ENCODE measurements around the gene PRPF38B.
"Not testable (repeated sequence)": the region's sequence is repeated elsewhere in the genome, so short reads cannot be mapped to it uniquely, and the experiment has no call there.

Gene PRPF38B

GRCh38 chr1:108686614-108687313, 5.3 kb upstream of the PRPF38B start:
- Histone ChIP-seq H3K9ac (ENCODE audit: low read depth, low read length) (no peak overlapping the region), H3K4me3 (ENCODE audit: low read depth, low read length) (no peak overlapping the region), H3K27me3 (ENCODE audit: control insufficient read depth, insufficient read depth, low read length) (no peaks in the 10 kb centered on the region), H3K4me1 (ENCODE audit: control insufficient read depth, insufficient read depth, low read length) (no peaks in the 10 kb centered on the region), H3K36me3 (ENCODE audit: control insufficient read depth, insufficient read depth, low read length) (no peaks in the 10 kb centered on the region), H3K9me3 (ENCODE audit: control insufficient read depth, insufficient read depth, low read length) (no peaks in the 10 kb centered on the region)

GRCh38 chr1:108691128-108691941, 775 bp upstream of the PRPF38B start:
- H3K4me1 ChIP-seq (ENCODE audit: control insufficient read depth, insufficient read depth, low read length), result no peaks in the 10 kb centered on the region
- H3K9me3 ChIP-seq (ENCODE audit: control insufficient read depth, insufficient read depth, low read length), result no peaks in the 10 kb centered on the region
- no peaks in the 10 kb centered on the region for H3K27me3 ChIP-seq (ENCODE audit: control insufficient read depth, insufficient read depth, low read length)
- peak overlapping the region; percentile 98 for H3K4me3 ChIP-seq (ENCODE audit: low read depth, low read length)
- peaks cover 2% of the 10 kb centered on the region for H3K36me3 ChIP-seq (ENCODE audit: control insufficient read depth, insufficient read depth, low read length)
- H3K9ac ChIP-seq (ENCODE audit: low read depth, low read length), result peak overlapping the region; percentile 97

- Histone ChIP-seq H3K9me3 (ENCODE audit: control insufficient read depth, insufficient read depth, low read length) (no peaks in the 10 kb centered on the region), H3K4me3 (ENCODE audit: low read depth, low read length) (peak overlapping the region; percentile 98), H3K27me3 (ENCODE audit: control insufficient read depth, insufficient read depth, low read length) (no peaks in the 10 kb centered on the region), H3K36me3 (ENCODE audit: control insufficient read depth, insufficient read depth, low read length) (peaks cover 13% of the 10 kb centered on the region), H3K9ac (ENCODE audit: low read depth, low read length) (peak overlapping the region; percentile 97), H3K4me1 (ENCODE audit: control insufficient read depth, insufficient read depth, low read length) (no peaks in the 10 kb centered on the region)
Measured at GRCh38 chr1:108692724-108693655, 880 bp downstream of the PRPF38B start.

GRCh38 chr1:108695535-108695934, 3.4 kb downstream of the PRPF38B start:
- no peaks in the 10 kb centered on the region for H3K4me1 ChIP-seq (ENCODE audit: control insufficient read depth, insufficient read depth, low read length)
- no peak overlapping the region for H3K4me3 ChIP-seq (ENCODE audit: low read depth, low read length)
- H3K27me3 ChIP-seq (ENCODE audit: control insufficient read depth, insufficient read depth, low read length), result no peaks in the 10 kb centered on the region
- H3K9me3 ChIP-seq (ENCODE audit: control insufficient read depth, insufficient read depth, low read length), result no peaks in the 10 kb centered on the region
- H3K9ac ChIP-seq (ENCODE audit: low read depth, low read length), result no peak overlapping the region
- H3K36me3 ChIP-seq (ENCODE audit: control insufficient read depth, insufficient read depth, low read length), result peaks cover 30% of the 10 kb centered on the region

- H3K9me3 ChIP-seq (ENCODE audit: control insufficient read depth, insufficient read depth, low read length), result no peaks in the 10 kb centered on the region
Measured at GRCh38 chr1:108699375-108700332, 7.5 kb downstream of the PRPF38B start.

GRCh38 chr1:108701176-108701849, 9.2 kb downstream of the PRPF38B start:
- Histone ChIP-seq H3K9me3 (ENCODE audit: control insufficient read depth, insufficient read depth, low read length) (no peaks in the 10 kb centered on the region), H3K9ac (ENCODE audit: low read depth, low read length) (no peak overlapping the region), H3K4me1 (ENCODE audit: control insufficient read depth, insufficient read depth, low read length) (no peaks in the 10 kb centered on the region), H3K27me3 (ENCODE audit: control insufficient read depth, insufficient read depth, low read length) (no peaks in the 10 kb centered on the region), H3K4me3 (ENCODE audit: low read depth, low read length) (no peak overlapping the region), H3K36me3 (ENCODE audit: control insufficient read depth, insufficient read depth, low read length) (peaks cover 28% of the 10 kb centered on the region)

More at GRCh38 chr1:108699375-108700332, 7.5 kb downstream of the PRPF38B start:
- no peak overlapping the region for H3K4me3 ChIP-seq (ENCODE audit: low read depth, low read length)
- H3K27me3 ChIP-seq (ENCODE audit: control insufficient read depth, insufficient read depth, low read length), result no peaks in the 10 kb centered on the region
- no peaks in the 10 kb centered on the region for H3K4me1 ChIP-seq (ENCODE audit: control insufficient read depth, insufficient read depth, low read length)
- no peak overlapping the region for H3K9ac ChIP-seq (ENCODE audit: low read depth, low read length)
- H3K36me3 ChIP-seq (ENCODE audit: control insufficient read depth, insufficient read depth, low read length), result peaks cover 30% of the 10 kb centered on the region

- not testable (repeated sequence) for H3K9ac ChIP-seq (ENCODE audit: low read depth, low read length); H3K4me3 ChIP-seq (ENCODE audit: low read depth, low read length); H3K27me3 ChIP-seq (ENCODE audit: control insufficient read depth, insufficient read depth, low read length); H3K9me3 ChIP-seq (ENCODE audit: control insufficient read depth, insufficient read depth, low read length); H3K4me1 ChIP-seq (ENCODE audit: control insufficient read depth, insufficient read depth, low read length)
- peaks cover 23% of the 10 kb centered on the region for H3K36me3 ChIP-seq (ENCODE audit: control insufficient read depth, insufficient read depth, low read length)
Measured at GRCh38 chr1:108702109-108702508, 10.0 kb downstream of the PRPF38B start.

- peaks cover 13% of the 10 kb centered on the region for H3K36me3 ChIP-seq (ENCODE audit: control insufficient read depth, insufficient read depth, low read length)
- no peaks in the 10 kb centered on the region for H3K4me1 ChIP-seq (ENCODE audit: control insufficient read depth, insufficient read depth, low read length)
- no peaks in the 10 kb centered on the region for H3K9me3 ChIP-seq (ENCODE audit: control insufficient read depth, insufficient read depth, low read length)
- H3K9ac ChIP-seq (ENCODE audit: low read depth, low read length), result no peak overlapping the region
- no peaks in the 10 kb centered on the region for H3K27me3 ChIP-seq (ENCODE audit: control insufficient read depth, insufficient read depth, low read length)
- no peak overlapping the region for H3K4me3 ChIP-seq (ENCODE audit: low read depth, low read length)
Measured at GRCh38 chr1:108703939-108704338, 11.8 kb downstream of the PRPF38B start.

- no peaks in the 10 kb centered on the region for H3K9me3 ChIP-seq (ENCODE audit: control insufficient read depth, insufficient read depth, low read length)
- H3K9ac ChIP-seq (ENCODE audit: low read depth, low read length), result no peak overlapping the region
- no peak overlapping the region for H3K4me3 ChIP-seq (ENCODE audit: low read depth, low read length)
- no peaks in the 10 kb centered on the region for H3K4me1 ChIP-seq (ENCODE audit: control insufficient read depth, insufficient read depth, low read length)
- peaks cover 8% of the 10 kb centered on the region for H3K36me3 ChIP-seq (ENCODE audit: control insufficient read depth, insufficient read depth, low read length)
- no peaks in the 10 kb centered on the region for H3K27me3 ChIP-seq (ENCODE audit: control insufficient read depth, insufficient read depth, low read length)
Measured at GRCh38 chr1:108704496-108704895, 12.4 kb downstream of the PRPF38B start.

- Histone ChIP-seq H3K27me3 (ENCODE audit: control insufficient read depth, insufficient read depth, low read length) (no peaks in the 10 kb centered on the region), H3K4me3 (ENCODE audit: low read depth, low read length) (no peak overlapping the region), H3K9ac (ENCODE audit: low read depth, low read length) (no peak overlapping the region), H3K9me3 (ENCODE audit: control insufficient read depth, insufficient read depth, low read length) (no peaks in the 10 kb centered on the region), H3K36me3 (ENCODE audit: control insufficient read depth, insufficient read depth, low read length) (no peaks in the 10 kb centered on the region), H3K4me1 (ENCODE audit: control insufficient read depth, insufficient read depth, low read length) (no peaks in the 10 kb centered on the region)
Measured at GRCh38 chr1:108706643-108707042, 14.5 kb downstream of the PRPF38B start.

Measured in iPS-15b (cell line).